NT2/D1 (cell line): ENCODE data around the gene RBMS3.

Experiments used
- YY1 ChIP-seq: IDR thresholded peaks from 2 replicates; pipeline ENCODE4 v1.6.1; 2011; ENCODE audit not compliant: insufficient read length, insufficient read depth
- ZNF274 ChIP-seq: IDR thresholded peaks from 2 replicates; pipeline ENCODE4 v1.6.1; 2011; ENCODE audit warnings: mild to moderate bottlenecking, low read depth, low read length

GRCh38 chr3:29409409-29409808 lies 128.5 kb downstream of the RBMS3 start:
- no peak for TF ChIP-seq YY1
- TF ChIP-seq ZNF274: no peak
